Left lung (tissue), 10 donors: ENCODE data around the gene UBR3. TPM values are rescaled to one million over a fixed set of nuclear protein-coding genes. Genes with fewer than 3 reads are reported as not detected.
"Not testable (repeated sequence)": the region's sequence is repeated elsewhere in the genome, so short reads cannot be mapped to it uniquely, and the experiment has no call there.

Source experiments
- ATAC-seq: fragments of 200-7000 bp; cut with Tn5 transposase; one replicate; pipeline ENCODE4 v1.9.1; 2020; ENCODE audit warnings: moderate library complexity
- DNase-seq, 4 donors: peaks; one replicate each; pipeline ENCODE4 v3.0.0-alpha.2; 2013 to 2020
- H3K27ac ChIP-seq, 2 donors: fragments of 200-600 bp; sonication (generic) in 1 of 2; one replicate each; pipeline versions ENCODE4 v1.5.0 to v1.8.0; 2020 to 2021
- H3K27me3 ChIP-seq, 2 donors: fragments of 200-600 bp; sonication (generic) in 1 of 2; one replicate each; pipeline versions ENCODE4 v1.5.0 to v1.8.0; 2020 to 2021
- H3K36me3 ChIP-seq, 2 donors: fragments of 200-600 bp; sonication (generic) in 1 of 2; one replicate each; pipeline versions ENCODE4 v1.5.0 to v1.8.0; 2020 to 2021
- H3K4me1 ChIP-seq, 2 donors: fragments of 200-600 bp; one replicate each; pipeline ENCODE4 v1.8.0; 2021
- H3K4me3 ChIP-seq, 2 donors: fragments of 200-600 bp; sonication (generic) in 1 of 2; one replicate each; pipeline versions ENCODE4 v1.5.0 to v1.8.0; 2020 to 2021; ENCODE audit warnings: mild to moderate bottlenecking in 1 of 2
- H3K9me3 ChIP-seq, 2 donors: fragments of 200-600 bp; sonication (generic) in 1 of 2; one replicate each; pipeline versions ENCODE4 v1.5.0 to v1.8.0; 2020 to 2021
- intact Hi-C, 2 donors: fragments of 100-400 bp; cut with DNase I; formaldehyde crosslinking; loops; one replicate each; pipeline versions ENCODE4 v1.11.2 to v1.14.2; 2022
- polyA plus RNA-seq, 6 donors: library from polyadenylated mRNA; unstranded; fragments of 120-200 nt; gene quantifications; one replicate each; pipeline ENCODE4 v1.2.1, GENCODE V29; 2013; ENCODE audit not compliant: insufficient read length in 6 of 6
- total RNA-seq, 2 donors: library from RNA; stranded (reverse); fragmentation: NEBNext Ultra II Directional; extraction: Animal tissue kit (Norgen Biotek cat#: 25700); gene quantifications; one replicate each; pipeline ENCODE4 v1.2.1, GENCODE V29; 2021
- TF ChIP-seq, protein P1 (sequence below), 2 donors: fragments of 200-600 bp; sonication (generic) in 1 of 2; IDR thresholded peaks; one replicate each; pipeline versions ENCODE4 v1.5.0 to v1.8.0; 2021; ENCODE audit warnings: antibody characterized with exemption in 2 of 2
- donor health status: DM: no; HTN: yes; CAD: no.
- donor health status: DM: no; HTN: no; CAD: no.

UBR3 gene
- total and polyA plus RNA-seq, 8 donors: 33.2 to 48.0 (median 40.7) TPM

DNA sequence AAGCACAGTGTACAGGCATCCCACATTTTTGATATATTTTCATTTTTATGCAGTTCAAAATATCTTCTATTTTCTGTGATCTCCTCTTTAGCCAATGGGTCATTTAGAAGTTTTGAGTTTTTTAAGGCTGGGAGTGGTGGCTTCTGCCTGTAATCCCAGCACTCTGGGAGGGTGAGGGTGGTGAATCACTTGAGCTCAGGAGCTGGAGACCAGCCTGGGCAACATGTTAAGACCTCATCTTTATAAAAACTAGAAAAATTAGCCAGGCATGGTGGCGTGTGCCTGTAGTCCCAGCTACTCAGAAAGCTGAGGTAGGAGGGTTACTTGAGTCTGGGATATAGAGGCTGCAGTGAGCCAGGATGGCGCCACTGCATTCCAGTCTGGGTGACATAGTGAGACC, 17.8 kb downstream of the UBR3 start:
- Histone ChIP-seq H3K36me3 (peaks cover 0 to 13% of the 10 kb centered on the region in 2 donors), H3K9me3 (no peaks in the 10 kb centered on the region), H3K4me1 (peaks cover 0 to 20% of the 10 kb centered on the region in 2 donors), H3K27me3 (no peaks in the 10 kb centered on the region), H3K27ac (no peak overlapping the region), H3K4me3 (no peak overlapping the region)
- ATAC-seq (no peak), DNase-seq (no peak)
- TF ChIP-seq, protein P1, sequence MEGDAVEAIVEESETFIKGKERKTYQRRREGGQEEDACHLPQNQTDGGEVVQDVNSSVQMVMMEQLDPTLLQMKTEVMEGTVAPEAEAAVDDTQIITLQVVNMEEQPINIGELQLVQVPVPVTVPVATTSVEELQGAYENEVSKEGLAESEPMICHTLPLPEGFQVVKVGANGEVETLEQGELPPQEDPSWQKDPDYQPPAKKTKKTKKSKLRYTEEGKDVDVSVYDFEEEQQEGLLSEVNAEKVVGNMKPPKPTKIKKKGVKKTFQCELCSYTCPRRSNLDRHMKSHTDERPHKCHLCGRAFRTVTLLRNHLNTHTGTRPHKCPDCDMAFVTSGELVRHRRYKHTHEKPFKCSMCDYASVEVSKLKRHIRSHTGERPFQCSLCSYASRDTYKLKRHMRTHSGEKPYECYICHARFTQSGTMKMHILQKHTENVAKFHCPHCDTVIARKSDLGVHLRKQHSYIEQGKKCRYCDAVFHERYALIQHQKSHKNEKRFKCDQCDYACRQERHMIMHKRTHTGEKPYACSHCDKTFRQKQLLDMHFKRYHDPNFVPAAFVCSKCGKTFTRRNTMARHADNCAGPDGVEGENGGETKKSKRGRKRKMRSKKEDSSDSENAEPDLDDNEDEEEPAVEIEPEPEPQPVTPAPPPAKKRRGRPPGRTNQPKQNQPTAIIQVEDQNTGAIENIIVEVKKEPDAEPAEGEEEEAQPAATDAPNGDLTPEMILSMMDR (IDR thresholded peaks at IDR 0.05): no peak
- intact Hi-C loops: no loop called here

DNA sequence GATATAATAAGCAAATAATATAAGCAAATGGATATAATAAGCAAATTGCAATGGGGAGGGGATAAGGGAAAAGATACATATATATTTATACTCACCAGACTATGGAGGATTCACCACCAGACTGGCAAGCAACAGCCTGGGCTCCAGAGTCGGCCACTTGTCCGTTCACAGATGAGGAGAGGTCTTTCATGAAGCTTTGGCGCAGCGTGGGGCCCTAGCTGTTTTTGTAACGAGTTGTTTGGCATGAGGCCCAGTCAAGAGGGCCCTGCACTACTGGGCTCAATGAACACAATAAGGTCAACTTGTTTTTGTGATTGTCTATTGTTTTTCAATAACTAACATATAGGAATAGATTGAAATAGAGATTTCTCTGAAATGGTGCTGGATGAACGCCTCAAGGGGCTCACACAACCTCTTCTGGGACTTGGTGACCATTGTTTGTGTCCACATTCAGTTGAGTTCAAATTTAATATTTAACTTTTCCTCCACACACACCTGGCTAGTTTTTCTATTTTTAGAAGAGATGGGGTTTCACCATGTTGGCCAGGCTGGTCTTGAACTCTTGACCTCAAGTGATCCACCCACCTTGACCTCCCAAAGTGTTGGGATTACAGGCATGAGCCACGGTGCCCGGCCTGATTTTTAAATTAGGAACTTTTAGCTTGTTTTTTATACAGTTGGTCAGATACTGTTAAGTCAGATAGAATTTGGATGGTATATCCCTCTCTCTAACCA, 21.9 kb downstream of the UBR3 start:
- H3K4me3 ChIP-seq, intact Hi-C loops: not testable (repeated sequence)

DNA sequence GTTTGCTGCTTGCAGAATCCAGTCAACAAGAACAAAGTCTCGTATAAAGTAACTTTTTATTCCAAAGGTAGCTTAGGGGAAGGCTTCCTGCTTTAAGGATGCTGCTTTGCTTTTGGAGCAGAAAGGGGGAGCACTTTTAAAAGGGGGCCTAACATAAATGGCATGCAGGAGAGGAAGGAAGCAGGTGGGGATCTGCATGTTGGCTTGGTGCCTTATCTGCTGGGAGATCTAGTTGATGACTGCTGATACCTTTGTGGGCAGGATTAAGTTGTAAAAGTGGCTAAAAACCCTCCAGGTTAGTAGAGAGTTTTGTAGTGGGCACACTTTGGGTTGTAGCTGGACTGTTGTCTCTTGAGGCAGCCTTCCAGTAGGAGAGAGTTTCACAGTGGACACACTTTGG, 22.5 kb downstream of the UBR3 start:
- H3K4me1 ChIP-seq: peaks cover 0 to 20% of the 10 kb centered on the region in 2 donors
- TF ChIP-seq, protein P1 (IDR thresholded peaks at IDR 0.05): no peak
- ATAC-seq: no peak
- no peak overlapping the region for H3K27ac ChIP-seq
- peaks cover 0 to 3% of the 10 kb centered on the region in 2 donors for H3K9me3 ChIP-seq
- peaks cover 0 to 4% of the 10 kb centered on the region in 2 donors for H3K36me3 ChIP-seq
- no peak for DNase-seq
- no peaks in the 10 kb centered on the region for H3K27me3 ChIP-seq
- intact Hi-C loops: no loop called here
- H3K4me3 ChIP-seq: no peak overlapping the region

More for the DNA sequence above, 21.9 kb downstream of the UBR3 start:
- not testable (repeated sequence) for H3K27ac ChIP-seq, H3K9me3 ChIP-seq, ATAC-seq, H3K27me3 ChIP-seq, H3K36me3 ChIP-seq, DNase-seq
- H3K4me1 ChIP-seq: peaks cover 0 to 20% of the 10 kb centered on the region in 2 donors

- peaks cover 0 to 4% of the 10 kb centered on the region in 2 donors for H3K36me3 ChIP-seq
- intact Hi-C loops: no loop called here
- H3K4me3 ChIP-seq: no peak overlapping the region
- ATAC-seq (no peak), DNase-seq (no peak)
- H3K27ac ChIP-seq: no peak overlapping the region
- peaks cover 0 to 12% of the 10 kb centered on the region in 2 donors for H3K4me1 ChIP-seq
- H3K9me3 ChIP-seq: peaks cover 0 to 3% of the 10 kb centered on the region in 2 donors
- TF ChIP-seq, protein P1 (IDR thresholded peaks at IDR 0.05): no peak
- no peaks in the 10 kb centered on the region for H3K27me3 ChIP-seq
Measured at GRCh38 chr2:169853041-169853668, 25.9 kb downstream of the UBR3 start.

DNA sequence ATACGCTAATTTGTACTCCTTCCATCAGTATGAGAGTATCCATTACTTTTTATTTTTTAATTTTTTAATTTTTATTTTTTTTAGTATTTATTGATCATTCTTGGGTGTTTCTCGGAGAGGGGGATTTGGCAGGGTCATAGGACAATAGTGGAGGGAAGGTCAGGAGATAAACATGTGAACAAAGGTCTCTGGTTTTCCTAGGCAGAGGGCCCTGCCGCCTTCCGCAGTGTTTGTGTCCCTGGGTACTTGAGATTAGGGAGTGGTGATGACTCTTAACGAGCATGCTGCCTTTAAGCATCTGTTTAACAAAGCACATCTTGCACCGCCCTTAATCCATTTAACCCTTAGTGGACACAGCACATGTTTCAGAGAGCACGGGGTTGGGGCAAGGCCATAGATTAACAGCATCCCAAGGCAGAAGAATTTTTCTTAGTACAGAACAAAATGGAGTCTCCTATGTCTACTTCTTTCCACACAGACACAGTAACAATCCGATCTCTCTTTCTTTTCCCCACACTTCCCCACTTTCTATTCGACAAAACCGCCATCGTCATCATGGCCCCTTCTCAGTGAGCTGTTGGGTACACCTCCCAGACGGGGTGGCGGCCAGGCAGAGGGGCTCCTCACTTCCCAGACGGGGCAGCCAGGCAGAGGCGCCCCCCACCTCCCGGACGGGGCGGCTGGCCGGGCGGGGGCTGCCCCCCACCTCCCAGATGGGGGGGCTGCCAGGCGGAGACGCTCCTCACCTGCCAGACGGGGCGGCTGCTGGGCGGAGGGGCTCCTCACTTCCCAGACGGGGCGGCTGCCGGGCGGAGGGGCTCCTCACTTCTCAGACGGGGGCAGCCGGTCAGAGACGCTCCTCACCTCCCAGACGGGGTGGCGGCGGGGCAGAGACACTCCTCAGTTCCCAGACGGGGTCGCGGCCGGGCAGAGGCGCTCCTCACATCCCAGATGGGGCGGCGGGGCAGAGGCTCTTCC, 28.3 kb downstream of the UBR3 start:
- ATAC-seq, H3K9me3 ChIP-seq, H3K27me3 ChIP-seq, intact Hi-C loops, H3K4me3 ChIP-seq, H3K27ac ChIP-seq, H3K36me3 ChIP-seq, H3K4me1 ChIP-seq: not testable (repeated sequence)
- DNase-seq: peak in 1 of 4 donors; percentile 45
